HG02943 (cell line): Measurements from ENCODE around the gene CXCL10.
A peak's percentile ranks its signal among the peaks of the same experiment; 100 is the strongest.
"Not testable (repeated sequence)": the region's sequence is repeated elsewhere in the genome, so short reads cannot be mapped to it uniquely, and the experiment has no call there.

ENCODE experiments used
- ATAC-seq: cut with Tn5 transposase; IDR thresholded peaks from one replicate; pipeline ENCODE4 v1.9.1; 2021; ENCODE audit warnings: mild to moderate bottlenecking, low read depth, moderate library complexity; ENCODE audit not compliant: unreplicated experiment

Gene CXCL10

DNA sequence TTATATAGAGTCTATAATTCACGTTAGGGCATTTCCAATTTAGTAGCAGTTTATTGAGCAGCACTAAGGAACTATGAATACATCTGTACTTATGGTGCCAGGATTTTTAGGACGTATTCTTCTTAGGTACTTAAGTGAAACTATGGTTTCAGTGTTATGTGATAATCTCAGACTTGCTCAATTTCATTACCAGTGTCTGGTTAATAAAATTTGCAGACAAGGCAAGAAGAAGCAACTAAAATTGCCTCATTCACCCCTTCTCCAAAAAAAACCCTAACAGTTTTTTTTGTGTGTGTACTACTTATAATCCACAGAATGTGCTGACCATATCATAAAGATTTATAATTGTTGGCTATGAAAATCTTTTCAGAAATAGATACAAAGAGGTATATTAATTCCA, 6.0 kb upstream of the CXCL10 start:
- ATAC-seq: no peak

- no peak for ATAC-seq
Observed at GRCh38 chr4:76028350-76028765, 5.1 kb upstream of the CXCL10 start.

- no peak for ATAC-seq
Observed at GRCh38 chr4:76024065-76024464, 768 bp upstream of the CXCL10 start.

GRCh38 chr4:76022677-76023076, 620 bp downstream of the CXCL10 start:
- ATAC-seq: no peak

- ATAC-seq: no peak
Observed at GRCh38 chr4:76022031-76022430, 1.3 kb downstream of the CXCL10 start.

GRCh38 chr4:76017056-76017686, 6.1 kb downstream of the CXCL10 start:
- no peak for ATAC-seq

DNA sequence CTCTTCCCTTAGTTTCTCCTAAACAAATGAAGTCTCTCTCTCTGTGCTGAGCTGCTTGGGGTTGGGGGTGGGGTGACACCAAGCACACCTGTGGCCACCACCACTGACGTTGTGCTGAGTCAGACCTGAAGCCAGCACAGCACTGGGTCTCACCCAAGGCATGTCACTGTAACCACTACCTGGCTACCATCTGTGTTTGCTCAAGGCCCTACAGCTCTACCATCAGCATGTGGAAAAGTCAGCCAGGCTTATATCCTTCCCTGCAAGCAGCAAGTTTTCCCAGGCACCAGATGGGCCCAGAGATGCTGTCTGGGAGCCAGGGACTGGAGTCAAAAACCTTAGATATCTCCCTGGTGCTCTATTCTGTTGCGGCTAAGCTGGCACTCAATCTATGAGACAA, 6.9 kb downstream of the CXCL10 start:
- ATAC-seq: peak; percentile 65

- no peak for ATAC-seq
Observed at GRCh38 chr4:76013540-76013939, 9.8 kb downstream of the CXCL10 start.

DNA sequence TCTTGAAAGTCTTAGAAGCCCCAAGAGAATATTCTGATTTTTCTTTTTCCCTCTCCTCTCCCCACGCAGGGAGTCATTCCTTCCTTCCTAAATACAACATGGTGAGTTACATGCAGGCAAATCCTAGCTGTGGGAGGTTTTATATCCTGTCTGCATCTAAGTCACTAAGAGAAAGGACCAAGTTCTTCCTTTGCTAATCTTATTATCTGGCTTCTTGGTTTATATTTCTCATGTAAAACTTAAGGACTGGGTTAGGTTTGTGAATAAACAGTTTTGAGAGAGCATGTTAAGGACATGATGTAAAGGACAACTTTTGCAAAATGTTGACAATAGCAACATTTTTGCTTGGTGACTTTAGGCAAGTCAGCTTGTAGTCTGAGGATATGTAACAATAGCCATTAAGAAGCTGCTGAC, 10.9 kb downstream of the CXCL10 start:
- ATAC-seq: no peak

DNA sequence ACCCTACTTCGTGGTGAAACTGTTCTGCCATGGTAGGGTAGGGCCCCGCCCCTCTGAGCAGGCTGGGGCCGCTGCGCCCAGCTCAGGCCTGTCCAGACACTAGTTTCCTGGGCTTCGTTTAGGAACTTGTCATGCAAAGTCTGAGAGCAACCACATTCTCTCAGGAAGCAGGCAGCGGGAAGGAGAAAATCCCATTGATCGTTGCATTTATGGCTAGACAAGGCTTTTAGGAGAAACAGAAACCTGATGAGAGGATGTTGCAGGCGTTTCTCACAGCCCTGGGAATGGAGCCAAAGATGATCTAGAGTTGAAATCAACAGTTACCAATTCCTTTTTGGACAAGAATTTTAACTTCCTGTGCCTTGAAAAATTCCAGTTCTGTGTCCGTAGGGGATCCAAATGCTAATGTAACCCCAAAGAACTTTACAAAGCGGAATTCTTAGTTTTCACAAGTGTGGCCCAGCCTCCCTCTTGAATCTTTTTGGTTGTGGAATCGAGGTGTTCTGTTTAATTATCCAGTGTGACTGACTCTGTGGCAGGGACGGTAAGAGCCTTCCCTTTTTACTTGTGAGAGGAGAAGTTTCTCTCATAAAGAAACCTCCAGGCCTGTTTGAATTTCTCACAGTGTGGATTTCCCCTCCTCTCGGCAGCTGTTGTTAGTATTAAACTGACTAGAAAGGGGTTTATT, 11.5 kb downstream of the CXCL10 start:
- no peak for ATAC-seq

GRCh38 chr4:76011018-76011670, 12.2 kb downstream of the CXCL10 start:
- ATAC-seq: no peak

DNA sequence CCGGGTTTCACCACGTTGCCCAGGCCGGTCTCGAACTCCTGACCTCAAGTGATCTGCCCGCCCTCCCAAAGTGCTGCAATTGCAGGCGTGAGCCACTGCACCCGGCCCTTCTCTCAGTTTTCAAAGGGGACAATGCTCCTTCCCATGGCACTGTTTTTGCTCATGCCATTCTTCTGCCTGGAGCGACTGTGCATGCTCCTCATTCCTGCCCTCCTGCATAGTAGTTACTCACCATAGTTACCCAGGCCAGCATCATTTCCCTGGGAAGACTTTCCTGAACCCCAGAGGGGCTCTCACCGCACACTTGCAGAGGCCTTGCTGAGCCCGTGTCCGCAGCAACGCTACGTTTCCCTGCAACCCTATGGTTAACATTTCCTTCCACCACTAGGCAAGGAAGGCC, 12.7 kb downstream of the CXCL10 start:
- ATAC-seq: no peak

- no peak for ATAC-seq
Observed at GRCh38 chr4:76009311-76009710, 14.0 kb downstream of the CXCL10 start.

GRCh38 chr4:76007089-76007862, 16.0 kb downstream of the CXCL10 start, which contains the start of gene CXCL9:
TSS of gene CXCL9 (minus strand) at chr4:76007509. CDS start at chr4:76007449, 60 bp downstream.
- no peak for ATAC-seq

DNA sequence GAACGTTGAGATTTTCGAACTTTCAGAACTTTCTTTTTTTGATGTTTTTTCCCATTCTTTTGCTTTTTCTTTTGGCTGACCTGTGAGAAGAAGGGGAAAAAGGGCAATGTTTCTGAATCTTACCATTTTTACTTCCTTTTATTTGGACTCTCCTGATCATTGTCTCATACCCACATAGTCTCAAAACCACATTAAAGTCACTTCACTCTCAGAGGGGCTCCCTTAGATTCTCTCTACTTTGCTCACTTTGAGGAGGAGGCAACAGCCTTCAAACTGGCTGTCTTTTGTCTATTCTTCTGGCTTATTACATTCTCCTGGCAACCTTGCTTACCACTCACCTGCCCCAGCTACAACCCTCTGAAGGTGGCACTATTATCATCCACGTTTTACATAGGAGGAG, 19.7 kb downstream of the CXCL10 start:
- ATAC-seq: no peak

DNA sequence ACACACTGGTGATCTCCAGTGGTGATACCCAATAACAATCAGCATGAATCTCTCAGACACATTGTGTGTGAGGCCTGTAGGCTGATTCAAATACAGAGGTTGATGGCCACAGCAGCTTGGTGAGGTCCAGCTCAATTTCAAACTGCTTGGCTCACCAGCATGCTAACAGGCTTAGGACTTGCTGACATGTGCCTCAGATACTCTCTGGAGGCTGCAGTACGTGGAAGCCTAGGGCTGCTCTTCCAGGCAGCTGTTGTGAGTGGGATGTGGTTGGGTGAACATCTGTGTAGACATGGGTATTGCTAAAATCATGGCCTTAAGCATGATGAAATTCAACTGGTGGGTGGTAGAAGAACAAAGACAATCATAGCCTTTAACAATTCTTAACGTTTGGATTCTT, 20.3 kb downstream of the CXCL10 start:
- no peak for ATAC-seq

- no peak for ATAC-seq
Observed at GRCh38 chr4:76002176-76002575, 21.1 kb downstream of the CXCL10 start.

DNA sequence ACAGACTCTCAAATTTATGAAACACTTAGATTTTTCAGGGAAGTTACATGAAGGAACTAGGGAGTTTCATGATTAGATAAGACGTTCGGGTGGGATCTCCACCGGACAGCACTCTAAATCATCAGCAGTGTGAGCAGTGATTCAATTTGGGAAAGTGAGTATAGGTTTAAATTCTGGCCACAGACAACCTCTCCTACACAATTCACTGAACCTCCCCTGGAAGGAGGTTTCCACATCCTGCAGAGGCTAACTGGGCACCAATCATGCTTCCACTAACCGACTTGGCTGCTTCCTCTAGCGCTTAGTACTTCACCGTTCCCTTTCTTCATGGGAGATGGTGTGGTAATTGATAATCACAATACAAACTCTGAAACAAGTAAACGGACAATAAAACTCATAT, 21.6 kb downstream of the CXCL10 start:
- ATAC-seq: no peak

GRCh38 chr4:76000279-76000678, 23.0 kb downstream of the CXCL10 start:
- ATAC-seq: no peak

DNA sequence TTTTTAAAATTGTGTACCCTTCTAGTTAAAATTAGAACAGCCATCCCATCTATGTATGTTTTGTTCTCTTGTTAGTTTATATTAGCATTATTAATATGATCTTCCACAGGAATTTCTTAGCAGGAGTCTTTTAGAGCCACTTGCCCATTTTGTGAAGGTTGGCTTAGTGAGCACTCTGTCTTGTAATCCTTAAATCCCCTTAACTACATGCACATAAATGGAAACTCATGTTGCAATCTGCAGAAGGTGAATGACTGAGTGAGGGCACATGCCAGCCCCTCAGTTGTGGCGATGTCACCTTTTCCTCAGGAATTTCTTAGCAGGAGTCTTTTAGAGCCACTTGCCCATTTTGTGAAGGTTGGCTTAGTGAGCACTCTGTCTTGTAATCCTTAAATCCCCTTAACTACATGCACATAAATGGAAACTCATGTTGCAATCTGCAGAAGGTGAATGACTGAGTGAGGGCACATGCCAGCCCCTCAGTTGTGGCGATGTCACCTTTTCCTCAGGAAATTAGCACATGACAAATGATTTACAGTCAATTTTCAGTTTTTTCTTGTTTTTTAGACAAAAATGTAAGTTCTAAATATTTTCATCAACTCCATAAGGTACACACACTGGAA, 24.7 kb downstream of the CXCL10 start:
- not testable (repeated sequence) for ATAC-seq

GRCh38 chr4:75997946-75998345, 25.4 kb downstream of the CXCL10 start:
- no peak for ATAC-seq
